ENCODE results near the gene VARS2.

- no peak for TF ChIP-seq CTCF (IDR thresholded peaks at IDR 0.05; ENCODE audit: borderline replicate concordance, extremely low read depth, low read length, poor library complexity, severe bottlenecking)
- no peak for TF ChIP-seq EZH2 (IDR thresholded peaks at IDR 0.05; ENCODE audit: borderline replicate concordance, low read depth, low read length, severe bottlenecking)
Measured at GRCh38 chr6:30891816-30892538, 22.1 kb upstream of the VARS2 start.
